ENCODE results near the gene ZNF106.

Gene ZNF106

GRCh38 chr15:42504631-42505030, 13.7 kb upstream of the ZNF106 start:
- Histone ChIP-seq H2BK120ac (ENCODE audit: insufficient read depth, low read length, poor library complexity) (no peak overlapping the region), H3K79me1 (ENCODE audit: low read length) (peaks cover 2% of the 10 kb centered on the region), H2BK5ac (ENCODE audit: low read depth, low read length, poor library complexity) (no peak overlapping the region), H2BK12ac (ENCODE audit: low read length) (no peak overlapping the region), H4K8ac (ENCODE audit: low read depth, low read length) (no peak overlapping the region), H3K18ac (ENCODE audit: low read length) (no peak overlapping the region), H3K79me2 (ENCODE audit: control insufficient read depth, insufficient read depth, low read length, poor library complexity) (peaks cover 4% of the 10 kb centered on the region), H3K4me1 (ENCODE audit: control insufficient read depth in 1 of 2, insufficient read depth in 2 of 2, low read length in 2 of 2) (peaks cover 0 to 3% of the 10 kb centered on the region in 2 experiments), H3K4me2 (ENCODE audit: low read length) (no peak overlapping the region), H3K4ac (ENCODE audit: low read depth, low read length) (no peak overlapping the region), H3K9me3 (ENCODE audit: insufficient read depth, low read depth, low read length) (no peaks in the 10 kb centered on the region), H3K14ac (ENCODE audit: low read length) (no peak overlapping the region), H3K27ac (ENCODE audit: low read depth, low read length) (no peak overlapping the region), H3K9ac (ENCODE audit: low read length) (no peak overlapping the region), H4K12ac (ENCODE audit: low read depth, low read length) (no peak overlapping the region), H3K23ac (ENCODE audit: low read length) (no peak overlapping the region), H2AK5ac (ENCODE audit: low read length) (no peak overlapping the region), H3K36me3 (ENCODE audit: control insufficient read depth in 1 of 2, insufficient read depth in 2 of 2, low read length in 2 of 2) (peaks cover 2 to 4% of the 10 kb centered on the region in 2 experiments), H2AFZ (ENCODE audit: insufficient read depth, low read length, poor library complexity) (no peak overlapping the region), H3K27me3 (ENCODE audit: insufficient read depth, low read length) (no peaks in the 10 kb centered on the region), H3K4me3 (ENCODE audit: low read depth, low read length) (no peak overlapping the region), H4K91ac (ENCODE audit: low read depth, low read length) (no peak overlapping the region)
- no peak for DNase-seq
- no CpG with 5 or more reads among the region's 3 CpGs for WGBS (ENCODE audit: extremely low coverage, insufficient coverage, insufficient read length)

- H3K18ac ChIP-seq (ENCODE audit: low read length) = no peak overlapping the region
- H3K4me2 ChIP-seq (ENCODE audit: low read length) = no peak overlapping the region
- peaks cover 4% of the 10 kb centered on the region for H3K79me2 ChIP-seq (ENCODE audit: control insufficient read depth, insufficient read depth, low read length, poor library complexity)
- no peak overlapping the region for H4K91ac ChIP-seq (ENCODE audit: low read depth, low read length)
- no peak overlapping the region for H3K9ac ChIP-seq (ENCODE audit: low read length)
- H3K79me1 ChIP-seq (ENCODE audit: low read length) = peaks cover 2% of the 10 kb centered on the region
- H2BK120ac ChIP-seq (ENCODE audit: insufficient read depth, low read length, poor library complexity) = no peak overlapping the region
- no peak overlapping the region for H4K12ac ChIP-seq (ENCODE audit: low read depth, low read length)
- H3K27me3 ChIP-seq (ENCODE audit: insufficient read depth, low read length) = no peaks in the 10 kb centered on the region
- no peak for DNase-seq
- no peak overlapping the region for H3K23ac ChIP-seq (ENCODE audit: low read length)
- no peak overlapping the region for H2BK5ac ChIP-seq (ENCODE audit: low read depth, low read length, poor library complexity)
- H3K9me3 ChIP-seq (ENCODE audit: insufficient read depth, low read depth, low read length) = no peaks in the 10 kb centered on the region
- no peak overlapping the region for H3K4ac ChIP-seq (ENCODE audit: low read depth, low read length)
- H2AFZ ChIP-seq (ENCODE audit: insufficient read depth, low read length, poor library complexity) = no peak overlapping the region
- H2BK12ac ChIP-seq (ENCODE audit: low read length) = no peak overlapping the region
- no peak overlapping the region for H3K14ac ChIP-seq (ENCODE audit: low read length)
- H3K27ac ChIP-seq (ENCODE audit: low read depth, low read length) = no peak overlapping the region
- H3K36me3 ChIP-seq (ENCODE audit: control insufficient read depth in 1 of 2, insufficient read depth in 2 of 2, low read length in 2 of 2) = peaks cover 2 to 4% of the 10 kb centered on the region in 2 experiments
- H3K4me1 ChIP-seq (ENCODE audit: control insufficient read depth in 1 of 2, insufficient read depth in 2 of 2, low read length in 2 of 2) = peaks cover 2 to 3% of the 10 kb centered on the region in 2 experiments
- H4K8ac ChIP-seq (ENCODE audit: low read depth, low read length) = no peak overlapping the region
- WGBS (ENCODE audit: extremely low coverage, insufficient coverage, insufficient read length) = 100% methylated on average over 1 of the region's 1 CpG
- H2AK5ac ChIP-seq (ENCODE audit: low read length) = no peak overlapping the region
- H3K4me3 ChIP-seq (ENCODE audit: low read depth, low read length) = no peak overlapping the region
These were observed 12.9 kb upstream of the ZNF106 start for GRCh38 chr15:42503825-42504224.

GRCh38 chr15:42502477-42502876, 11.5 kb upstream of the ZNF106 start:
- Histone ChIP-seq H3K79me1 (ENCODE audit: low read length) (peaks cover 2% of the 10 kb centered on the region), H2BK12ac (ENCODE audit: low read length) (no peak overlapping the region), H2BK120ac (ENCODE audit: insufficient read depth, low read length, poor library complexity) (no peak overlapping the region), H3K27me3 (ENCODE audit: insufficient read depth, low read length) (no peaks in the 10 kb centered on the region), H2AK5ac (ENCODE audit: low read length) (no peak overlapping the region), H3K4ac (ENCODE audit: low read depth, low read length) (no peak overlapping the region), H3K79me2 (ENCODE audit: control insufficient read depth, insufficient read depth, low read length, poor library complexity) (peaks cover 6% of the 10 kb centered on the region), H3K36me3 (ENCODE audit: control insufficient read depth in 1 of 2, insufficient read depth in 2 of 2, low read length in 2 of 2) (peaks cover 2 to 4% of the 10 kb centered on the region in 2 experiments), H3K4me2 (ENCODE audit: low read length) (no peak overlapping the region), H3K23ac (ENCODE audit: low read length) (no peak overlapping the region), H2AFZ (ENCODE audit: insufficient read depth, low read length, poor library complexity) (no peak overlapping the region), H4K12ac (ENCODE audit: low read depth, low read length) (no peak overlapping the region), H3K4me1 (ENCODE audit: control insufficient read depth in 1 of 2, insufficient read depth in 2 of 2, low read length in 2 of 2) (peaks cover 9 to 10% of the 10 kb centered on the region in 2 experiments), H4K91ac (ENCODE audit: low read depth, low read length) (no peak overlapping the region), H3K14ac (ENCODE audit: low read length) (no peak overlapping the region), H3K9me3 (ENCODE audit: insufficient read depth, low read depth, low read length) (no peaks in the 10 kb centered on the region), H3K18ac (ENCODE audit: low read length) (no peak overlapping the region), H3K4me3 (ENCODE audit: low read depth, low read length) (no peak overlapping the region), H4K8ac (ENCODE audit: low read depth, low read length) (no peak overlapping the region), H2BK5ac (ENCODE audit: low read depth, low read length, poor library complexity) (no peak overlapping the region), H3K27ac (ENCODE audit: low read depth, low read length) (no peak overlapping the region), H3K9ac (ENCODE audit: low read length) (no peak overlapping the region)
- no peak for DNase-seq
- no CpG with 5 or more reads among the region's 4 CpGs for WGBS (ENCODE audit: extremely low coverage, insufficient coverage, insufficient read length)

GRCh38 chr15:42499858-42500609, 9.1 kb upstream of the ZNF106 start:
- Histone ChIP-seq H3K27me3 (ENCODE audit: insufficient read depth, low read length) (no peaks in the 10 kb centered on the region), H2BK5ac (ENCODE audit: low read depth, low read length, poor library complexity) (no peak overlapping the region), H2BK120ac (ENCODE audit: insufficient read depth, low read length, poor library complexity) (no peak overlapping the region), H3K9ac (ENCODE audit: low read length) (no peak overlapping the region), H3K14ac (ENCODE audit: low read length) (no peak overlapping the region), H3K23ac (ENCODE audit: low read length) (no peak overlapping the region), H3K9me3 (ENCODE audit: insufficient read depth, low read depth, low read length) (no peaks in the 10 kb centered on the region), H2AK5ac (ENCODE audit: low read length) (no peak overlapping the region), H3K79me2 (ENCODE audit: control insufficient read depth, insufficient read depth, low read length, poor library complexity) (peaks cover 6% of the 10 kb centered on the region), H3K4ac (ENCODE audit: low read depth, low read length) (peak overlapping the region; percentile 52), H3K79me1 (ENCODE audit: low read length) (peaks cover 9% of the 10 kb centered on the region), H2BK12ac (ENCODE audit: low read length) (no peak overlapping the region), H3K36me3 (ENCODE audit: control insufficient read depth in 1 of 2, insufficient read depth in 2 of 2, low read length in 2 of 2) (peaks cover 2% of the 10 kb centered on the region in 2 experiments), H4K91ac (ENCODE audit: low read depth, low read length) (peak overlapping the region; percentile 40), H2AFZ (ENCODE audit: insufficient read depth, low read length, poor library complexity) (no peak overlapping the region), H3K4me2 (ENCODE audit: low read length) (no peak overlapping the region), H3K4me3 (ENCODE audit: low read depth, low read length) (no peak overlapping the region), H3K4me1 (ENCODE audit: control insufficient read depth in 1 of 2, insufficient read depth in 2 of 2, low read length in 2 of 2) (peaks cover 9 to 11% of the 10 kb centered on the region in 2 experiments), H3K18ac (ENCODE audit: low read length) (no peak overlapping the region), H3K27ac (ENCODE audit: low read depth, low read length) (no peak overlapping the region), H4K8ac (ENCODE audit: low read depth, low read length) (no peak overlapping the region), H4K12ac (ENCODE audit: low read depth, low read length) (no peak overlapping the region)
- DNase-seq = peak; percentile 80 to 93
- WGBS (ENCODE audit: extremely low coverage, insufficient coverage, insufficient read length) = no CpG with 5 or more reads among the region's 12 CpGs

Measured in trophoblast cell (in vitro differentiated cells and primary cell).